ENCODE data around the gene KLF17.

GRCh38 chr1:44108241-44108640 lies 10.4 kb upstream of the KLF17 start:
- TF ChIP-seq CTCF (IDR thresholded peaks at IDR 0.05; ENCODE audit: low read depth, low read length, poor library complexity, severe bottlenecking) = no peak
- no peak for TF ChIP-seq EZH2phosphoT487 (IDR thresholded peaks at IDR 0.05; ENCODE audit: borderline replicate concordance, low read length)
